Esophagus muscularis mucosa (tissue), 3 donors: ENCODE results near the gene TRDN.

Experiments used
- CTCF ChIP-seq, 3 experiments: fragments of 200-600 bp in 2 of 3; fragments of 450-650 bp in 1 of 3; sonication (generic) in 2 of 3; IDR thresholded peaks; one replicate each; pipeline ENCODE4 v1.5.1; 2017 to 2019; ENCODE audit warnings: antibody characterized with exemption in 3 of 3, mild to moderate bottlenecking in 2 of 3, moderate library complexity in 1 of 3
- POLR2A ChIP-seq: fragments of 450-650 bp; IDR thresholded peaks from one replicate; pipeline ENCODE4 v1.6.1; 2017; ENCODE audit warnings: antibody characterized with exemption, moderate library complexity, mild to moderate bottlenecking, low read depth
- POLR2AphosphoS5 ChIP-seq, 2 donors: sonication (generic); formaldehyde crosslinking; IDR thresholded peaks; one replicate each; pipeline ENCODE4 v1.6.1; 2017; ENCODE audit warnings: antibody characterized with exemption in 2 of 2

- TF ChIP-seq CTCF (IDR thresholded peaks at IDR 0.05) (no peak), POLR2A (no peak), POLR2AphosphoS5 (IDR thresholded peaks at IDR 0.05) (no peak)
These were observed 86.6 kb downstream of the TRDN start for GRCh38 chr6:123550052-123550617.
